Right cardiac atrium (tissue), 5 donors: ENCODE results near the gene TTLL11. TPM values are rescaled to one million over a fixed set of nuclear protein-coding genes. Genes with fewer than 3 reads are reported as not detected.
A peak's percentile ranks its signal among the peaks of the same experiment; 100 is the strongest.
"Not testable (repeated sequence)": the region's sequence is repeated elsewhere in the genome, so short reads cannot be mapped to it uniquely, and the experiment has no call there.

Experiments used
- ATAC-seq, 2 donors: fragments of 200-7000 bp; cut with Tn5 transposase; one replicate each; pipeline versions ENCODE4 v1.8.0 to v1.9.1; 2020; ENCODE audit warnings: moderate library complexity in 2 of 2, mild to moderate bottlenecking in 1 of 2
- DNase-seq, 3 donors: peaks; one replicate each; pipeline ENCODE4 v3.0.0-alpha.2; 2020
- H3K27ac ChIP-seq: one replicate; pipeline ENCODE4 v1.5.1; 2013; ENCODE audit warnings: mild to moderate bottlenecking, low read length, control low read depth, moderate library complexity
- H3K27me3 ChIP-seq: one replicate; pipeline ENCODE4 v1.6.1; 2013; ENCODE audit not compliant: control insufficient read depth, insufficient read depth
- H3K4me1 ChIP-seq: one replicate; pipeline ENCODE4 v1.6.1; 2013; ENCODE audit warnings: low read length; ENCODE audit not compliant: control insufficient read depth, insufficient read depth
- H3K4me3 ChIP-seq: one replicate; pipeline ENCODE4 v1.5.1; 2013; ENCODE audit warnings: low read length, control low read depth
- H3K9me3 ChIP-seq: one replicate; pipeline ENCODE4 v1.6.1; 2013; ENCODE audit warnings: low read length; ENCODE audit not compliant: control insufficient read depth
- WGBS: extraction: QIAGEN DNeasy Blood & Tissue Kit; methylation state at CpG from one replicate; pipeline ENCODE4 v1.1.7; 2013; 5-methylcytosine and 5-hydroxymethylcytosine counted together
- intact Hi-C, 4 donors: fragments of 100-400 bp; cut with DNase I; formaldehyde crosslinking; loops; one replicate each; pipeline versions ENCODE4 v1.11.0 to v1.14.0; 2022 to 2023
- polyA plus RNA-seq: library from polyadenylated mRNA; stranded (reverse); fragments of 200-250 nt; gene quantifications from one replicate; pipeline ENCODE4 v1.2.3, GENCODE V29; 2013
- total RNA-seq, 4 donors: library from RNA; stranded (reverse); fragmentation: NEBNext Ultra II Directional; extraction: Animal tissue kit (Norgen Biotek cat#: 25700); gene quantifications; one replicate each; pipeline ENCODE4 v1.2.1, GENCODE V29; 2021
- donor health status: healthy with polysubstance abuse.
- donor health status: DM: no; HTN: yes; CAD: no.
- donor health status: DM: no; HTN: no; CAD: no.
- donor health status: DM: no; HTN: yes; CAD: no; lungs with severe emphysema.
- donor health status: DM: yes; HTN: yes; CAD: no.

Gene TTLL11
- total and polyA plus RNA-seq, 5 donors, result 3.4 to 8.6 (median 5.7) TPM

DNA sequence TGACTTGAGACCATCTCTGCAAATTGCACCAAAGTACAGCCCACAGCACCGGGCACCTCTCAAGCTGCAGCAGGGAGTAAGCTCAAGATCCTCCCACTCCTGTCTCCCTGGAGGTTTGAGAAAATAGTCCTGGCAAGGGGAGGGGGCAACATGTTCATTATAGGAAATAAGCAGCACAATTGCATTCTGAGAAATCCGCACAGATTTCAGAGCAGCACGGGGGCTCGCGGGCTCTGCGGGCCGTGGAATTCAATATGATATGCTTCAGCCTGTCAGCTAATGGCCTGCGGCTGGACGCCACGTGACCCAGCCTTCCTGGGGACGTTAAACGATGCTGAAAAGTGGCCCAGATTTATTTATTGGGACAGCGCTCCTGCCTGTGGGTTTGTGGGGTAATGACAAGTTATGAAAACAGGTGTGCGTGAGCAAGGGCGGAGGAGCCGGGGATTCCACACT lies 285.3 kb downstream of the TTLL11 start:
- no peaks in the 10 kb centered on the region for H3K9me3 ChIP-seq
- 64% methylated on average over 16 of the region's 16 CpGs for WGBS
- H3K4me3 ChIP-seq, result no peak overlapping the region
- no peaks in the 10 kb centered on the region for H3K4me1 ChIP-seq
- no peaks in the 10 kb centered on the region for H3K27me3 ChIP-seq
- ATAC-seq, result peak in 1 of 2 donors; percentile 57
- no peak overlapping the region for H3K27ac ChIP-seq
- peak in 2 of 3 donors; percentile 75 to 78 for DNase-seq
- intact Hi-C loops, result no loop called here

DNA sequence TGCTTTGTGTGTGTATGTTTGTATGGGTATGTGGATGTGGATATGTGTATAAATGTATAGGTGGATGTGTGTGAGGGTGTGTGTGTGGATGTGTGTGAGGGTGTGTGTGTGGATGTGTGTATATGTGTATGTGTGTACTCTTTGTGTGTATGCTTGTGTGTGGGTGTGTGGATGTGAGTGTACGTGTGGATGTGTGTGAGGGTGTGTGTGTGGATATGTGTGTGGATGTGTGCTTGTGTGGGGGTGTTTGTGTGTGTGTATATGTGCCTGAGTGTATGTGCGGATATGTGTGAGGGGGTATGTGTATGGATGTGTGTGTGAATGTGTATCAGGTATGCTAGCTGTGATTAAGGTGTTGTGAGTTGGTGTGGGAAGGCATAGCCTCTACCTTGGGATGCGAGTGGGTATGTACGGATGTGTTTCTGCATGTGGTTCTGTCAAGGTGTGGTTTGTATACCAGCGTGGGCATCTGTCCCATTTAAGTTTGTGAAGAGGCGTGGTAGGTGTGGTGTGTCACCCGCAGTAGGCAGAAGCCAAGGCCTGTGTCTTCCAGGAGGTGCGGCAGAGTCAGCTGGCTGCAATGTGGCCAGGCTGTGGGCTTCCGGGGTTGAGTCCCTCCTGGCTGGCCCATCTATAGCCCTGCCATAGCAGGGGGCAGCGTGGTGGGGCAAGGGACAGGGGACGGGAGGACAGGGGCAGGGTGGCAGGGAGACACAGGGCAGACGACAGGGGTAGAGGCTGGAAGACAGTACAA lies 285.9 kb downstream of the TTLL11 start:
- no peak overlapping the region for H3K4me3 ChIP-seq
- no peaks in the 10 kb centered on the region for H3K27me3 ChIP-seq
- peak in 1 of 2 donors; percentile 34 for ATAC-seq
- H3K27ac ChIP-seq, result no peak overlapping the region
- H3K4me1 ChIP-seq, result no peaks in the 10 kb centered on the region
- 59% methylated on average over 12 of the region's 12 CpGs for WGBS
- DNase-seq, result no peak
- intact Hi-C loops, result no loop called here
- no peaks in the 10 kb centered on the region for H3K9me3 ChIP-seq

DNA sequence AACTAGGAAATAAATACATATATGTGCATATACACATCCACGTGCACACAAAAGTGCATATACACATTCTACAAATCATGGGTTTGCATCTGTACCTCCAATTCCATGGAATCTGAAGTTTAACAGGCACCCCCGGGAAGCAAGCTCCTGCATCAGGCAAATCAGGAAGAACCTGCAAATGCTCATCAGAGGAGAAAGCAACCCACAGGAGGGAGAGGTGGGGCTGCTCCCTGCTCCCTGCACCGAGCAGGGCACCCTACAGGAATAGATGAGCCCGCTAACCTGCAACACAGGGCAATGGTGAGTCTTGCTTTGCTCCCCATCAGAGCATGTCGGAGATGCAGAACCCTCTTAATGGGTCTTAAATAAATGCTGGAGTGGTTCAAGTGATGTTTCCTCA lies 290.4 kb downstream of the TTLL11 start:
- no peak for DNase-seq
- Histone ChIP-seq H3K9me3 (no peaks in the 10 kb centered on the region), H3K4me3 (no peak overlapping the region), H3K27me3 (no peaks in the 10 kb centered on the region), H3K4me1 (no peaks in the 10 kb centered on the region), H3K27ac (no peak overlapping the region)
- no peak for ATAC-seq
- intact Hi-C loops, result no loop called here
- WGBS, result 87% methylated on average over 5 of the region's 5 CpGs

DNA sequence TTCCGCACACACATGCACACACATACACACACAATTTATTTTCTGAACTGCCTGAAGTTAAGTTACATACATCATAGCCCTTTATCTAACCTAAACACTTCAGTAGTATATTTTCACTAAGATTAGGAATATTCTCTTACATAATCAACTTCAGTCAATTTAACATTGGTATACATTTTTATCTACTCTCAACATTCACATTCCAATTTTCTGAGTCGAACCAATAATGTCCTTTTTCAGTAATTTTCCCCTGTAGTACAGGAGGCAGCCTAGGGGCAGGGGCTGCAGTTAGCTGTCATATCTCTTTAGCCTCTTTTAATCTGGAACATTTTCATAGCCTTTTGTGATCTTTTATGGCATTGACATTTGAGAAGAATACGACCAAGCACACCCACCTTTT lies 291.5 kb downstream of the TTLL11 start:
- no peaks in the 10 kb centered on the region for H3K9me3 ChIP-seq
- no peaks in the 10 kb centered on the region for H3K4me1 ChIP-seq
- no peak overlapping the region for H3K27ac ChIP-seq
- DNase-seq, result no peak
- no peak overlapping the region for H3K4me3 ChIP-seq
- no peaks in the 10 kb centered on the region for H3K27me3 ChIP-seq
- intact Hi-C loops, result no loop called here
- WGBS, result 68% methylated on average over 3 of the region's 3 CpGs
- no peak for ATAC-seq

DNA sequence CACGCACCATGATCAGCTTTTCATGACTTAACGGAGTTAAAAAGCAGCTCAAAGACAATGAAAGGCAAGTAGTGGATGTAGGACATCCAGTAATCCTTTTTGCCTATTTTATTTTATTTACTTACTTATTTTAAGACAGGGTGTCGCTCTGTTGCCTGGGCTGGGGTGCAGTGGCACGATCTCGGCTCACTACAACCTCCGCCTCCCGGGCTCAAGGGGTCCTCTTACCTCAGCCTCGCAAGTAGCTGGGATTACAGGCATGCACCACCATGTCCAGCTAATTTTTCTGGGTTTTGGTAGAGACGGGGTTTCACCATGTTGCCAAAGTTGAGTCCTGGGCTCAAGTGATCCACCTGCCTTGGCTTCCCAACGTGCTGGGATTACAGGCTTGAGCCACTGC lies 292.7 kb downstream of the TTLL11 start:
- peak in 1 of 3 donors; percentile 15 for DNase-seq
- no peak for ATAC-seq
- WGBS, result 92% methylated on average over 10 of the region's 10 CpGs
- Histone ChIP-seq H3K27me3 (no peaks in the 10 kb centered on the region), H3K27ac (no peak overlapping the region), H3K4me1 (no peaks in the 10 kb centered on the region), H3K9me3 (no peaks in the 10 kb centered on the region), H3K4me3 (no peak overlapping the region)
- intact Hi-C loops, result no loop called here

DNA sequence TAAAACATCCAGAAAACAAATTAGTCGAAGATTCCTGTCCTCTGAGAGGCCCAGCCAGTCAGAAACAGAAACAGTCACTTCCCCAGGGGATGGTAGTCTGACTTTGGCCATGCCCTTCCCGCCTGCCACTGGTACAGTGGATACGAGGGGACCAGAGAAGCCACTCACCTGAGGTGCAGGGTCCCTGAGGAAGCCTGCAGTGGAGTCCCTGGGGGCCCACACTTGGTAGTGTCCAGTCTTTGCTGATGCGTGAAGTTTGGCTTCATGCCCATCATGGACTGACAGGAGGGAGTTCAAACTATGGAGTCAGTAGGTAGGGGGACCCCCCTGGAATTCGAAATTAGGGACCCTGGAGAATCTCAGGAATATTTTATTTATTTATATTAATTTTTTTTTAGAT lies 294.2 kb downstream of the TTLL11 start:
- ATAC-seq (no peak), DNase-seq (peak in 1 of 3 donors; percentile 25)
- no peaks in the 10 kb centered on the region for H3K27me3 ChIP-seq
- H3K9me3 ChIP-seq, result no peaks in the 10 kb centered on the region
- H3K4me1 ChIP-seq, result no peaks in the 10 kb centered on the region
- no peak overlapping the region for H3K27ac ChIP-seq
- intact Hi-C loops, result no loop called here
- WGBS, result 79% methylated on average over 5 of the region's 5 CpGs
- no peak overlapping the region for H3K4me3 ChIP-seq

DNA sequence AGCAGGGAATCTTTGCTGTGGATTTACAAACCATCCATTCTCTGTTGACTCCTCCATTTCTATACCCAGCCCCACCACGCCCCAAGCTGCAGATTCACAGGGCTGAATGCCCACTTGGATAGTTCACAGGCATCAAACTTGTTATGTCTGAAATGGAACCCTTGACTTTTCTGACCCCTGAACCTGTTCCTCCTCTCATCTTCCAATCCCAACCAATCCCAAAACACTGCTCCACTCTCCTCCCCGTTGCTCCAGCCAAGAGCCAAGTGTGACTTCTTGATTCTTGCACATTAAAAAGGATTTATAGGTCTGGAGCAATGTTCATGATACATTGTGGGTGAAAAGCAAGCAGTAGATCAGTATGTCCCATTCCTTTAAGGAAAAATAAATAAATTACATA lies 296.0 kb downstream of the TTLL11 start:
- DNase-seq, result no peak
- 75% methylated on average over 2 of the region's 2 CpGs for WGBS
- H3K27ac ChIP-seq, result no peak overlapping the region
- H3K27me3 ChIP-seq, result no peaks in the 10 kb centered on the region
- H3K4me1 ChIP-seq, result no peaks in the 10 kb centered on the region
- intact Hi-C loops, result no loop called here
- ATAC-seq, result no peak
- H3K4me3 ChIP-seq, result no peak overlapping the region
- H3K9me3 ChIP-seq, result no peaks in the 10 kb centered on the region

DNA sequence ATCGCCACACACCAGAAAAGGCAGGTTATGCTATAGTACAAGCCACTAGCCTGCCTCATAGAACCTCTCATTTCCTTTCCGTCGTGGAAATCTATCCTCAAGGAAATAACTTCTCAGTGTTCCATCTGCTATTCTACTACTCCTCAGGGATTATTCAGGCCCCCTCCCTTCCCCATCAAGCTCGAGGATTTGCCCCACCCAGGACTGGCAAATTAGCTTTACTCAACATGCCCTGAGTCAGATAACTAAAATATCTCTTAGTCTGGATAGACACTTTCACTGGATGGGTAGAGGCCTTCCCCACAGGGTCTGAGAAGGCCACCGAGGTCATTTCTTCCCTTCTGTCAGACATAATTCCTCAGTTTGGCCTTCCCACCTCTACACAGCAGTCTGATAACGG lies 298.8 kb downstream of the TTLL11 start:
- intact Hi-C loops, ATAC-seq, H3K27ac ChIP-seq, DNase-seq, H3K9me3 ChIP-seq, H3K27me3 ChIP-seq, H3K4me1 ChIP-seq, H3K4me3 ChIP-seq: not testable (repeated sequence)
- 80% methylated on average over 6 of the region's 6 CpGs for WGBS

DNA sequence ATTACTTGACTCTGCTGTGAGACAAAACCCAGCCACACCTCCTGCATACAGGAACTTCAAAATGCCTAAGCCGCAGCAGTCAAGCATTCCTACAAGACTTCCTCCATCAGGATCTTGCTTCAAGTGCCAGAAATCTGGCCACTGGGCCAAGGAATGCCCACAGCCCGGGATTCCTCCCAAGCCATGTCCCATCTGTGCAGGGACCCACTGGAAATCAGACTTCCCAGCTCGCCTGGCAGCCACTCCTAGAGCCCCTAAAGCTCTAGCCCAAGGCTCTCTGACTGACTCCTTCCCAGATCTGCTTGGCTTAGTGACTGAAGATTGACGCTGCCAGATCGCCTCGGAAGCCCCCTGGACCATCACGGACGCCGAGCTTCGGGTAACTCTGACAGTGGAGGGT lies 300.6 kb downstream of the TTLL11 start:
- H3K27me3 ChIP-seq, H3K27ac ChIP-seq, DNase-seq, H3K4me3 ChIP-seq, intact Hi-C loops, ATAC-seq, H3K4me1 ChIP-seq, H3K9me3 ChIP-seq: not testable (repeated sequence)
- WGBS, result 93% methylated on average over 10 of the region's 10 CpGs

DNA sequence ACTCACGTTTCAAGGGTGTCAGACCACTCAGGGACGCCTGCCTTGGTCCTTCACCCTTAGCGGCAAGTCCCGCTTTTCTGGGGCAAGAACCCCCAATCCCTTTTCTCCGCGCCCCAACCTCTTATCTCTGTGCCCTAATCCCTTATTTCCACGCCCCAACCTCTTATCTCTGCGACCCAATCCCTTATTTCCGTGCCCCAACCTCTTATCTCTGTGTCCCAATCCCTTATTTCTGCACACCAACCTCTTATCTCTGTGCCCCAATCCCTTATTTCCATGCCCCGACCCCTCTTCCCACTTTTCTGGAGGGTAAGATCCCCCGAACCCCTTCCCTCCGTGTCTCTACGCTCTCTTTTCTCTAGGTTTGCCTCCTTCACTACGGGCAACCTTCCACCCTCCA lies 302.3 kb downstream of the TTLL11 start:
- ATAC-seq (no peak), DNase-seq (no peak)
- H3K27me3 ChIP-seq, result no peaks in the 10 kb centered on the region
- H3K4me1 ChIP-seq, result no peaks in the 10 kb centered on the region
- intact Hi-C loops, result no loop called here
- 71% methylated on average over 9 of the region's 14 CpGs for WGBS
- no peaks in the 10 kb centered on the region for H3K9me3 ChIP-seq
- no peak overlapping the region for H3K4me3 ChIP-seq
- no peak overlapping the region for H3K27ac ChIP-seq

DNA sequence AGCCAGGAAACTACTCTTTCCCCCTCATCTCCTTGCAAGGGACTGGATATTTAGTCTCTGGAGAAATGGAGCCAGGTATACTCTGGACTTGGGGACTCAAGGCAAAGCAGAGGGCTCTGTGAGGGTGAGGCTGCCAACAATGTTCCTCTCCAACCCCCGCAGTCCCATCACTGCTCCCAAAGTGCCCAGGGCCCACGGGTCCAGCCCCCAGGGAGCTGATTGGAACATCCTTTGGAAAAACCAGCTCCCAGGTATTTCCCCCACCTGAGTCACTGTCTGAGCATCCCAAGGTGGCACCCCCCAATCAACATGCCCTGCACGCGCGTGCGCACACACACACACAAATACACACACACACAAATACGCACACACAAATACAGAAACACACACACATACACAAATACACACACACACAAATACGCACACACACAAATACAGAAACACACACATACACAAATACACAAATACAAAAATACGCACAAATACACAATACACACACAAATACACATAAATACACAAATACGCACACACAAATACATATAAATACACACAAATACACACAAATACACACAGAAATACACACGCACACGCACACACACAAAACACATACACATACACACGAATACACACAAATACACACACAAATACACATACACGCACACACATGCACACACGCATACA lies 304.3 kb downstream of the TTLL11 start:
- WGBS, result 88% methylated on average over 15 of the region's 15 CpGs
- no peaks in the 10 kb centered on the region for H3K4me1 ChIP-seq
- no peak for DNase-seq
- no peak overlapping the region for H3K4me3 ChIP-seq
- no peaks in the 10 kb centered on the region for H3K9me3 ChIP-seq
- no peak for ATAC-seq
- intact Hi-C loops, result no loop called here
- H3K27ac ChIP-seq, result no peak overlapping the region
- no peaks in the 10 kb centered on the region for H3K27me3 ChIP-seq
